Muscle layer of colon (tissue), 2 donors: ENCODE data around the gene BORCS5.
"Not testable (repeated sequence)": the region's sequence is repeated elsewhere in the genome, so short reads cannot be mapped to it uniquely, and the experiment has no call there.

Experiments used
- H3K27ac ChIP-seq: one replicate; pipeline ENCODE4 v1.7.0; 2013; ENCODE audit warnings: low read depth, mild to moderate bottlenecking, low read length, moderate library complexity
- H3K27me3 ChIP-seq, 2 donors: one replicate each; pipeline ENCODE4 v1.7.0; 2013; ENCODE audit warnings: low read length in 2 of 2, mild to moderate bottlenecking in 2 of 2; ENCODE audit not compliant: insufficient read depth in 2 of 2, control insufficient read depth in 1 of 2
- H3K36me3 ChIP-seq: one replicate; pipeline ENCODE4 v1.7.0; 2013; ENCODE audit warnings: mild to moderate bottlenecking, low read length; ENCODE audit not compliant: insufficient read depth
- H3K4me1 ChIP-seq: one replicate; pipeline ENCODE4 v1.7.0; 2013; ENCODE audit warnings: mild to moderate bottlenecking, low read length; ENCODE audit not compliant: insufficient read depth
- H3K4me3 ChIP-seq, 2 donors: one replicate each; pipeline ENCODE4 v1.7.0; 2013; ENCODE audit warnings: low read length in 2 of 2, low read depth in 1 of 2, mild to moderate bottlenecking in 1 of 2, moderate library complexity in 1 of 2
- H3K9ac ChIP-seq: one replicate; pipeline ENCODE4 v1.7.0; 2013; ENCODE audit warnings: low read length
- H3K9me3 ChIP-seq: one replicate; pipeline ENCODE4 v1.7.0; 2013; ENCODE audit warnings: mild to moderate bottlenecking, low read length
- donor health status: abdominal sarcoma.
- donor health status: Adenocarcinoma of cecum.

BORCS5 gene

DNA sequence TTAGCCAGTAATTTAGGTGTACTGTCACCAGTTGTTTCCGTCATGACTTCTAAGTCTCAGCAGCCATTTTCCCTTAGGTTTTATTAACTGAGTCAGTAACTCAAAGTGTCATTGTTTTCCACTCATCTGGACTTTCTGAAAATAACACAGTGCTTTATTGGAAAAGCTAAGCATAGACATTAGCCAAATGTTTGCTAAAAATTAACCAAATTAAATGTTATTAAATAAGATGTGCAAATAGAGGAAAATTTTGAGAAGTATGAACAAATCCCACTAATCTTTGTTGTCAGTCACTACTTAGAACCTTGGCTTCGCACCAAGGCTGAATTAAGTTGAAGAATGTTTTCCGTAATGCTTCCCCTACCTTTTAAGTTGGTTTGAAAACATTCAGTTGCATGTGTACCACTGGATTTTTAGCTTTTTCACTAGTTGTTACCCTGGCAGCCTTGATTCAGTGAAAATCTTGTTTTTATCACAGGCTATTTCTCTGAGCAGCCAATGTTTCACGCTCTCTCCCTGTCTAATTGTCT lies 43.0 kb downstream of the BORCS5 start:
- Histone ChIP-seq H3K36me3 (no peaks in the 10 kb centered on the region), H3K9me3 (no peaks in the 10 kb centered on the region), H3K27me3 (no peaks in the 10 kb centered on the region), H3K27ac (no peak overlapping the region), H3K4me1 (peaks cover 20% of the 10 kb centered on the region), H3K9ac (no peak overlapping the region), H3K4me3 (no peak overlapping the region)

DNA sequence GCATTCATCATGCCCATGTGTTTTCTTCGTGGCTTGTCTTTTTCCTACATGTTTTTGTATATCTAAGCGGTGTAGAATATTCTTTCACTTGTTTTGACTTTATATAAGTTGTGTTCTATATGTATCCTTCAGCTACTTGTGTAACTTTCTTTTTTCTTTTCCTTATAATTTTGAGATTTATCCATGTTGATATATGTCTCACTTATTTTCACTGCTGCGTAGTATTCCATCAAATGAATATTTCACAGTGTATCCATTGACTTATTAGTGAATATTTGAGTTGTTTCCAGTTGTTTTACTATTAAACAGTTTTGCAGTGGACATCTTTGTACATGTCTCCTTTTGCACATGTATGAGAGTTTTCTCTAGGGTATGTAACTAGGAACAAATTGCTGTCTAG lies 43.9 kb downstream of the BORCS5 start:
- no peaks in the 10 kb centered on the region for H3K9me3 ChIP-seq
- no peaks in the 10 kb centered on the region for H3K36me3 ChIP-seq
- H3K27ac ChIP-seq = no peak overlapping the region
- H3K27me3 ChIP-seq = no peaks in the 10 kb centered on the region
- no peak overlapping the region for H3K4me3 ChIP-seq
- no peak overlapping the region for H3K9ac ChIP-seq
- H3K4me1 ChIP-seq = peaks cover 24% of the 10 kb centered on the region

DNA sequence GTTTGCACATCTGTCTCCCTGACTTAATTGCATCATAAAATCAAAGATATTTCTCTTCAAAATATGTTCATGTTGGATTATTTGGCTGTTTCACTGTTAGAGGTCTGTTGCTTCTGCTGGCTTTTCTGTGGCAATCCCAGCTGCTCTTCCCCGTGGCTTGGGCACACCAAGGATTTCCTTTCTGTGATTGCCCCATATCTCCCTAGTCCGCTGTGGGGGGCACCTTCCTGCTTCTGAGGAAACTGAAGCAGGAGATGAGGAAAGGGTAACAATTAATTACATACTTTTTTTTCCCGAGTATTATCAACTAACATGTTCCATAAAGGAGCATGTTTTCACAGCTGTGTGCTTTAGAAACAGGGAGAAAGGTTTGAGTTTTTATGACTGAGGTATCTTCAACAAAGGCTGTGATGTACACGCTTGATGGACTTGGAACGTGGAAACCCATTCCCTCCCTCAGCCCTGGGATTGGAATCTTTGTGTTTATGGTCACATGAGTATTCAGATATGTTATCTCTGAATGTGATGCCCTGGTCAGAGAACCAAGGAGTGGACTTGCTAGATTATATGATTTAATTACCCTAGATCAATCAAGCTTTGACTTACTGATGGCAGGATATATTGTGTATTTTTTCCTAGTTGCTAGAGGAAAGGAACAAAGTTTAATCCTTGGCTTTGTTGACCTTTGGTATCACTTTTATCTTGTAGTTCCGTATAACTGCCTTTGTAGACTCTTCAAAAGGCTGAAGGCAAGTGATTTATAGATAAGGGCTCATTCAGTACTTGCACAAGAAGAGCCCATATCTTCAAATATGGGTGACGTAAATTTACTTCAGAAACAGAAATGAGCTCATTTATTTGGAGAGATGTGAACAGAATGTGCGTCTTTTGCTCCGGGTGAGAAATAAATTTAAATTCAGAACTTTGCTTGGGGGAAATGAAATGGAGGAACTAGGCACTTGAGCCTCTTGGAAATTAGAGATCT lies 46.7 kb downstream of the BORCS5 start:
- Histone ChIP-seq H3K27me3 (no peaks in the 10 kb centered on the region), H3K27ac (no peak overlapping the region), H3K4me3 (no peak overlapping the region), H3K36me3 (no peaks in the 10 kb centered on the region), H3K9ac (no peak overlapping the region), H3K9me3 (no peaks in the 10 kb centered on the region), H3K4me1 (peaks cover 17% of the 10 kb centered on the region)

DNA sequence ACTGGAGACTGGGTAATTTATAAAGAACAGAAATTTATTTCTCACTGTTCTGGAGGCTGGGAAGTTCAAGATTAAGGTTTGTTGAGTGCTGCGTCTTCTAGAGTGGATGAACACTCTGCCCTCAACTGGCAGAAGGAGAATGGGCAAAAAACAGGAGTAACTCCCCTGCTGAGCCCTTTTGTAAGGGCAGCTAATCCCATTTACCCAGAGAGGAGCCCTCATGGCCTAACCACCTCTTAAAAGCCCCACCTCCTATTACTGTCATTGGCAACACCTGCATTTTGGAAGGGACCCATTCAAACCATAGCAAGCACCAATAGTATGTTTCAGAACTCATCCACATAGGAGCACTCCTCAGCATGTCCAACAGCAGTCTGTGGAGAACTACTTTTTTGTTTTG lies 47.4 kb downstream of the BORCS5 start:
- Histone ChIP-seq H3K4me3 (no peak overlapping the region), H3K27ac (no peak overlapping the region), H3K27me3 (no peaks in the 10 kb centered on the region), H3K36me3 (no peaks in the 10 kb centered on the region), H3K4me1 (peaks cover 14% of the 10 kb centered on the region), H3K9ac (no peak overlapping the region), H3K9me3 (no peaks in the 10 kb centered on the region)

DNA sequence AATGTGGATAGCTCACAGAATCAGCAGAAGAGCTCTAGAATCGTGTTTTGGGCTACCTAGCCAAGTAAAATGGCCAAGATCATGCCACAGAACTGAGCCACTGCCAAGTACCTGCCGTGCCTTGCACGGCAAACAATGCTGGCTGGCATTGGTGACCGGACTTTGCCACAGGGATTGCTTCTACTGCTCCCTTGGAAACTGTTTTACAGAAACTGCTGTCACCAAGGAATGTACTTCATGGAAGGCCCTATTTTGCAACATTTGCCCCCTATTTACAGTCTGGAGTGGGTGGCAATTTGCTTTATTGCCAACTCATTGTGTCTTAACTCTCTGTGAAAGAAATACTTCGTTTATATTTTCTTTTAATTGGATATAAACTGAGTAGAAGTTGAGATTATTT lies 49.0 kb downstream of the BORCS5 start:
- no peak overlapping the region for H3K9ac ChIP-seq
- no peak overlapping the region for H3K27ac ChIP-seq
- H3K4me1 ChIP-seq = peaks cover 14% of the 10 kb centered on the region
- no peak overlapping the region for H3K4me3 ChIP-seq
- H3K27me3 ChIP-seq = no peaks in the 10 kb centered on the region
- H3K9me3 ChIP-seq = no peaks in the 10 kb centered on the region
- H3K36me3 ChIP-seq = no peaks in the 10 kb centered on the region

DNA sequence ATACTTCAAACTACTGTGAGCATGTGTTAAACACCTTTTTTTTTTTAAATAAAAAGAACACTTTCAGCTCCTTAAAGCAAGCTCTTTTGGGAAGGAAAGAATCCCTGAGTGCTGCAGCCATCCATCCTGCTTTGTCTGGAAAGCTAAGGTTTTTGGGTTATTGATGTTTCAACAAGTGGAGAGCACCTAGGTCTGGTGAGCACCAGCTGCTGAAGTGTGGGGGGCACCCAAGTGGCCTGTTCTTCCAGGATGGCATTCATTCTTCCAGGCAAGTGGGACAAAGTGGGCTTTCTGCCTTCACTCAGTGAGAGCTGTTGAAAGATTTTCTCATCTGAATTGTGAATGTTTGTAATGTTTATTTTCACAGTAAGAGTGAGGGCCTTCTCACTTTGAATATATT lies 49.9 kb downstream of the BORCS5 start:
- Histone ChIP-seq H3K9me3 (no peaks in the 10 kb centered on the region), H3K27me3 (no peaks in the 10 kb centered on the region), H3K4me3 (no peak overlapping the region), H3K9ac (no peak overlapping the region), H3K27ac (no peak overlapping the region), H3K36me3 (no peaks in the 10 kb centered on the region), H3K4me1 (peaks cover 14% of the 10 kb centered on the region)

DNA sequence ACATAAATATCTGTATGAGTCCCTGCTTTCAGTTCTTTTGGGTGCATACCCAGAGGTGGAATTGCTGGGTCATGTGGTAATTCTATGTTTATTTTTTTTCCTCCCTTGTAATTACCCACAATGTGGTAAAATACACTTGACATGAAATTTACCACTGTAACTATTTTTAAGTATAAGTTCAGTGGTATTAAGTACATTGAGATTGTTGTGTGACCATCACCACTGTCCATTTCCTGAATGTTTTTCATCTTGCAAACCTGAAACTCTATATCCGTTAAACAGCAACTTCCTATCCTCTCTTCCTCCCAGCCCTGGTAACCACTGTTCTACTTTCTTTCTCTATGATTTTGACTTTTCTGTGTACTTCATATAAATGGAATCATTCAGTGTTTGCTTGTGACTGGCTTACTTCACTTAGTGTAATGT lies 51.4 kb downstream of the BORCS5 start:
- H3K4me1 ChIP-seq = peaks cover 11% of the 10 kb centered on the region
- H3K27ac ChIP-seq = no peak overlapping the region
- H3K4me3 ChIP-seq = no peak overlapping the region
- H3K9me3 ChIP-seq = no peaks in the 10 kb centered on the region
- H3K36me3 ChIP-seq = no peaks in the 10 kb centered on the region
- no peaks in the 10 kb centered on the region for H3K27me3 ChIP-seq
- no peak overlapping the region for H3K9ac ChIP-seq

DNA sequence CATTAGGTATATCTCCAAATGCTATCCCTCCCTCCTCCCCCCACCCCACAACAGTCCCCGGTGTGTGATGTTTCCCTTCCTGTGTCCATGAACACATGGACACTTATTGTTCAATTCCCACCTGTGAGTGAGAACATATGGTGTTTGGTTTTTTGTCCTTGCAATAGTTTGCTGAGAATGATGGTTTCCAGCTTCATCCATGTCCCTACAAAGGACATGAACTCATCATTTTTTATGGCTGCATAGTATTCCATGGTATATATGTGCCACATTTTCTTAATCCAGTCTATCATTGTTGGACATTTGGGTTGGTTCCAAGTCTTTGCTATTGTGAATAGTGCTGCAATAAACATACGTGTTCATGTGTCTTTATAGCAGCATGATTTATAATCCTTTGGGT lies 52.5 kb downstream of the BORCS5 start:
- H3K9me3 ChIP-seq, H3K9ac ChIP-seq, H3K27ac ChIP-seq, H3K36me3 ChIP-seq, H3K4me3 ChIP-seq, H3K27me3 ChIP-seq, H3K4me1 ChIP-seq: not testable (repeated sequence)

DNA sequence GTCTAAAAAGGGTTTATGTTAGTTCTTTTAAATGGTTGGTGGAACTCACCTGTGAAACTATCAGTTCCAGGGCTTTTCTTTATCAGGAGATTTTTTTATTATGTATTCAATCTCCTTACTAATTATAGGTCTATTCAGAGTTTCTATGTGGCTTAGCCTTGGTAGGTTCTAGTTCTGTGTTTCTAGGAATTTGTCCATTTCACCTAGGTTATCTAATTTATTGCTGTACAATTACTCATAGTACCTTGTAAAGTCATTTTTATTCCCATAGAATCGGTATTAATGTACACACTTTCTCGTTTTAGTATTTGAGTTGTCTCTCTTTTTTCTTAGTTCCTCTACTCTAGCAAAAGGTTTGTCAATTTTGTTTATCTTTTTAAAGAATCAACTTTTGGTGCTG lies 59.0 kb downstream of the BORCS5 start:
- H3K9ac ChIP-seq = no peak overlapping the region
- no peaks in the 10 kb centered on the region for H3K4me1 ChIP-seq
- H3K36me3 ChIP-seq = no peaks in the 10 kb centered on the region

DNA sequence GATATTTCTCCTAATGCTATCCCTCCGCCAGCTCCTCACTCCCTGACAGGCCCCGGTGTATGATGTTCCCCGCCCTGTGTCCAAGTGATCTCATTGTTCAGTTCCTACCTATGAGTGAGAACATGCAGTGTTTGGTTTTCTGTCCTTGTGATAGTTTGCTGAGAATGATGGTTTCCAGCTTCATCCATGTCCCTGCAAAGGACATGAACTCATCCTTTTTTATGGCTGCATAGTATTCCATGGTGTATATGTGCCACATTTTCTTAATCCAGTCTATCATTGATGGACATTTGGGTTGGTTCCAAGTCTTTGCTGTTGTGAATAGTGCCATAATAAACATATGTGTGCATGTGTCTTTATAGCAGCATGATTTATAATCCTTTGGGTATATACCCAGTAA lies 62.3 kb downstream of the BORCS5 start:
- not testable (repeated sequence) for H3K9me3 ChIP-seq, H3K27ac ChIP-seq, H3K27me3 ChIP-seq, H3K4me3 ChIP-seq, H3K36me3 ChIP-seq, H3K4me1 ChIP-seq, H3K9ac ChIP-seq

More for the DNA sequence above, 59.0 kb downstream of the BORCS5 start:
- H3K4me3 ChIP-seq = no peak overlapping the region
- H3K27me3 ChIP-seq = no peaks in the 10 kb centered on the region
- no peak overlapping the region for H3K27ac ChIP-seq
- H3K9me3 ChIP-seq = no peaks in the 10 kb centered on the region

DNA sequence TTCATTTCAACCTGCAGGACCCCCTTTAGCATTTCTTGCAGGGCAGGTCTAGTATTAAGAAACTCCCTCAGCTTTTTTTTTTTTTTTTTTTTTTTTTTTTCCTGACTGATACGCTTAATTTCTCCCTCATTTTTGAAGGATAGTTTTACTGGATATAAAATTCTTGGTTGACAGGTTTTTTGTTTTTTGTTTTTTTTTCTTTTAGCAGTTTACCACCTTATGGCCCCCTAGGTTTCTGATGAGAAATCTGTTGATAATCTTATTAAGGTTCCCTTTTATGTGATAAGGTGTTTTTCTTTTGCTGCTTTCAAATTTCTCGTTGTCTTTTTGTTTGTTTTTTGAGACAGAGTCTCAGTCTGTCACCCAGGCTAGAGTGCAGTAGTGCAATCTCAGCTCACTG lies 66.5 kb downstream of the BORCS5 start:
- H3K9ac ChIP-seq = no peak overlapping the region
- H3K27ac ChIP-seq = no peak overlapping the region
- H3K4me3 ChIP-seq = no peak overlapping the region
- H3K4me1 ChIP-seq = no peaks in the 10 kb centered on the region
- no peaks in the 10 kb centered on the region for H3K27me3 ChIP-seq
- no peaks in the 10 kb centered on the region for H3K36me3 ChIP-seq
- H3K9me3 ChIP-seq = peaks cover 3% of the 10 kb centered on the region

DNA sequence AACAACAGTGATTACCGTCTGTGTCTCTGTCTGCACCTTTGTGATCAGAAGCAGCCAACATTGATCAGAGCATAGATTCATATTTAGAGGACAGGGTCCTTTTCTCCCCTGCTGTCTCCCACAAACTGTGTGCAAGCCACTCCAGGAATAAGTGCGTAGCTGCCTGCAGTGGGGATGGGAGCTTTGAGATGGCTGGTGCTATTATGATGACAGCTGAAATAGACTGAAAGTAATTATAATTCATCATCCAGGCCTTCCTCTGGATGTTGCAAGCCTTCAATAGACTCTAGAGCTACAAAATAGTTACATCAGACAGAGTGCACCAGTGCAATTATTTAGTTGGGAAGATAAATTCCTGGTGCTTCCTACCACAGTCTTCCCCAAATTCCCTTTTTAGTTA lies 68.1 kb downstream of the BORCS5 start:
- Histone ChIP-seq H3K4me3 (no peak overlapping the region), H3K36me3 (no peaks in the 10 kb centered on the region), H3K27me3 (no peaks in the 10 kb centered on the region), H3K9me3 (peaks cover 3% of the 10 kb centered on the region), H3K9ac (no peak overlapping the region), H3K27ac (no peak overlapping the region), H3K4me1 (no peaks in the 10 kb centered on the region)
